ENCODE measurements around the gene KLF5. TPM values are rescaled to one million over a fixed set of nuclear protein-coding genes. Genes with fewer than 3 reads are reported as not detected.

KLF5 gene
- polyA plus RNA-seq, 1 of the 3 experiments (the other 2 are of a cell fraction): 2.7 TPM

GRCh38 chr13:73110814-73111213 is 52.0 kb downstream of the KLF5 start:
- ChIA-PET CTCF (no interaction called here), POLR2A (no interaction called here)
- no peaks in the 10 kb centered on the region for H3K36me3 ChIP-seq (replicated peaks in 1 of 2; ENCODE audit: control insufficient read depth in 1 of 2, insufficient read depth in 2 of 2, low read length in 1 of 2)
- no peaks in the 10 kb centered on the region for H3F3A ChIP-seq (replicated peaks; ENCODE audit: insufficient read depth)
- H3K4me1 ChIP-seq (ENCODE audit: control insufficient read depth in 1 of 2, insufficient read depth in 2 of 2, low read depth in 1 of 2, low read length in 1 of 2): no peaks in the 10 kb centered on the region
- no peaks in the 10 kb centered on the region for H3K9me3 ChIP-seq
- WGBS (ENCODE audit: low lambda C conversion rate): 97% methylated on average over 5 of the region's 5 CpGs
- H3K79me2 ChIP-seq (ENCODE audit: insufficient read depth): no peaks in the 10 kb centered on the region
- H3K9ac ChIP-seq: no peak overlapping the region
- H3K4me2 ChIP-seq: no peak overlapping the region
- no peaks in the 10 kb centered on the region for H4K20me1 ChIP-seq (ENCODE audit: insufficient read depth)
- no peak for DNase-seq
- no peaks in the 10 kb centered on the region for H3K9me2 ChIP-seq
- H3K27ac ChIP-seq (ENCODE audit: low read depth in 2 of 2, low read length in 1 of 2): no peak overlapping the region
- H2AFZ ChIP-seq (ENCODE audit: low read depth): peak overlapping the region; percentile 48; the same call in 1 of the 2 replicates
- no peaks in the 10 kb centered on the region for H3K27me3 ChIP-seq (ENCODE audit: insufficient read depth)
- no peak overlapping the region for H3K4me3 ChIP-seq (ENCODE audit: low read depth in 2 of 2, low read length in 1 of 2)
- TF ChIP-seq ELF1 (IDR thresholded peaks at IDR 0.05) (no peak), NFIC (IDR thresholded peaks at IDR 0.05; ENCODE audit: borderline replicate concordance) (no peak), USF1 (IDR thresholded peaks at IDR 0.05; ENCODE audit: borderline replicate concordance, low read depth) (no peak), FOXM1 (IDR thresholded peaks at IDR 0.05; ENCODE audit: low read depth) (no peak), IRF3 (IDR thresholded peaks at IDR 0.05; ENCODE audit: low read depth, low read length) (no peak), JUND (IDR thresholded peaks at IDR 0.05) (no peak), NRF1 (IDR thresholded peaks at IDR 0.05; ENCODE audit: low read depth, low read length) (no peak), TAF1 (IDR thresholded peaks at IDR 0.05; ENCODE audit: borderline replicate concordance, low read depth, low read length) (no peak), FOSL2 (IDR thresholded peaks at IDR 0.05; ENCODE audit: borderline replicate concordance, low read depth) (no peak), SIN3A (IDR thresholded peaks at IDR 0.05; ENCODE audit: borderline replicate concordance, low read depth, low read length) (no peak), RCOR1 (IDR thresholded peaks at IDR 0.05; ENCODE audit: low read length) (no peak), RXRA (IDR thresholded peaks at IDR 0.05; ENCODE audit: borderline replicate concordance, low read depth) (no peak), CTCF (IDR thresholded peaks at IDR 0.05) (no peak), TEAD4 (IDR thresholded peaks at IDR 0.05; ENCODE audit: borderline replicate concordance, insufficient read depth) (no peak), SMC3 (IDR thresholded peaks at IDR 0.05; ENCODE audit: low read depth, low read length) (no peak), MXI1 (IDR thresholded peaks at IDR 0.05; ENCODE audit: low read depth, low read length) (no peak)

GRCh38 chr13:73111331-73111730 is 52.5 kb downstream of the KLF5 start:
- no peak overlapping the region for H3K27ac ChIP-seq (ENCODE audit: low read depth in 2 of 2, low read length in 1 of 2)
- H3K9me2 ChIP-seq: no peaks in the 10 kb centered on the region
- no peak overlapping the region for H3K4me3 ChIP-seq (ENCODE audit: low read depth in 2 of 2, low read length in 1 of 2)
- peak overlapping the region; percentile 48; the same call in 1 of the 2 replicates for H2AFZ ChIP-seq (ENCODE audit: low read depth)
- DNase-seq: no peak
- H3F3A ChIP-seq (replicated peaks; ENCODE audit: insufficient read depth): no peaks in the 10 kb centered on the region
- no peak overlapping the region for H3K9ac ChIP-seq
- WGBS (ENCODE audit: low lambda C conversion rate): 75% methylated on average over 3 of the region's 3 CpGs
- H3K4me1 ChIP-seq (ENCODE audit: control insufficient read depth in 1 of 2, insufficient read depth in 2 of 2, low read depth in 1 of 2, low read length in 1 of 2): no peaks in the 10 kb centered on the region
- H3K4me2 ChIP-seq: no peak overlapping the region
- H3K79me2 ChIP-seq (ENCODE audit: insufficient read depth): no peaks in the 10 kb centered on the region
- CTCF ChIA-PET: interaction anchor here (0.6 kb wide), 1 partner anchor 458 kb away, joined by 3 read pairs; no protein-coding TSS in a partner anchor
- H3K27me3 ChIP-seq (ENCODE audit: insufficient read depth): no peaks in the 10 kb centered on the region
- no peaks in the 10 kb centered on the region for H3K9me3 ChIP-seq
- no peak for TF ChIP-seq NFIC (IDR thresholded peaks at IDR 0.05; ENCODE audit: borderline replicate concordance)
- TF ChIP-seq ELF1 (IDR thresholded peaks at IDR 0.05): no peak
- no peak for TF ChIP-seq MAX (IDR thresholded peaks at IDR 0.05; ENCODE audit: low read depth)
- no peak for TF ChIP-seq FOXJ3 (CRISPR knock-in tag; IDR thresholded peaks at IDR 0.05)
- H3K36me3 ChIP-seq (replicated peaks in 1 of 2; ENCODE audit: control insufficient read depth in 1 of 2, insufficient read depth in 2 of 2, low read length in 1 of 2): no peaks in the 10 kb centered on the region
- H4K20me1 ChIP-seq (ENCODE audit: insufficient read depth): no peaks in the 10 kb centered on the region
- POLR2A ChIA-PET: no interaction called here
